IMR-90 (cell line): Measurements from ENCODE around the gene UBTD1.

Experiments
- BHLHE40 ChIP-seq: fragments of 150-350 bp; IDR thresholded peaks from 2 replicates; pipeline ENCODE4 v1.6.1; 2016; ENCODE audit warnings: mild to moderate bottlenecking, low read depth, low read length
- CEBPB ChIP-seq: IDR thresholded peaks from 2 replicates; pipeline ENCODE4 v1.6.1; 2012; ENCODE audit warnings: low read depth, low read length, improper control_type of control experiment
- CHD1 ChIP-seq: IDR thresholded peaks from 2 replicates; pipeline ENCODE4 v1.6.1; 2012; ENCODE audit warnings: low read depth, low read length, improper control_type of control experiment
- CTCF ChIP-seq: conservative IDR thresholded peaks from 2 replicates; pipeline ENCODE4 v1.5.1; 2012; ENCODE audit warnings: mild to moderate bottlenecking, low read depth, low read length, improper control_type of control experiment
- ELK1 ChIP-seq: fragments of 150-350 bp; IDR thresholded peaks from 2 replicates; pipeline ENCODE4 v1.6.1; 2016; ENCODE audit warnings: low read depth, mild to moderate bottlenecking, low read length, moderate library complexity, borderline replicate concordance
- FOS ChIP-seq: fragments of 150-350 bp; IDR thresholded peaks from 2 replicates; pipeline ENCODE4 v1.6.1; 2016; ENCODE audit warnings: low read depth, low read length
- MAFK ChIP-seq: IDR thresholded peaks from 2 replicates; pipeline ENCODE4 v1.6.1; 2012; ENCODE audit warnings: low read depth, low read length, improper control_type of control experiment
- MAZ ChIP-seq: IDR thresholded peaks from 2 replicates; pipeline ENCODE4 v1.6.1; 2012; ENCODE audit warnings: low read depth, mild to moderate bottlenecking, low read length, improper control_type of control experiment, moderate library complexity, borderline replicate concordance
- MXI1 ChIP-seq: IDR thresholded peaks from 2 replicates; pipeline ENCODE4 v1.6.1; 2012; ENCODE audit warnings: low read depth, mild to moderate bottlenecking, low read length, moderate library complexity, borderline replicate concordance
- POLR2A ChIP-seq: IDR thresholded peaks from 2 replicates; pipeline ENCODE4 v1.6.1; 2012; ENCODE audit warnings: mild to moderate bottlenecking, low read depth, low read length
- RAD21 ChIP-seq: IDR thresholded peaks from 2 replicates; pipeline ENCODE4 v1.6.1; 2012; ENCODE audit warnings: low read length, improper control_type of control experiment
- RCOR1 ChIP-seq: IDR thresholded peaks from 2 replicates; pipeline ENCODE4 v1.6.1; 2012; ENCODE audit warnings: mild to moderate bottlenecking, low read length, improper control_type of control experiment; ENCODE audit not compliant: insufficient replicate concordance
- RFX5 ChIP-seq: IDR thresholded peaks from 2 replicates; pipeline ENCODE4 v1.8.0; 2012; ENCODE audit warnings: low read depth, mild to moderate bottlenecking, low read length, moderate library complexity
- SMC3 ChIP-seq: fragments of 150-350 bp; IDR thresholded peaks from 2 replicates; pipeline ENCODE4 v1.6.1; 2016; ENCODE audit warnings: low read depth, mild to moderate bottlenecking, antibody characterized with exemption, low read length, moderate library complexity

- TF ChIP-seq CTCF (no peak), CEBPB (no peak), RCOR1 (no peak), BHLHE40 (no peak), POLR2A (no peak), RFX5 (no peak), RAD21 (no peak), MXI1 (no peak), SMC3 (no peak), MAFK (no peak), FOS (no peak), CHD1 (no peak), ELK1 (no peak), MAZ (no peak)
These were observed 44.2 kb upstream of the UBTD1 start for GRCh38 chr10:97454330-97455036.
